ENCODE results near the gene GATB. TPM values are rescaled to one million over a fixed set of nuclear protein-coding genes. Genes with fewer than 3 reads are reported as not detected.
A peak's percentile ranks its signal among the peaks of the same experiment; 100 is the strongest.

The GATB gene
- total and polyA plus RNA-seq, 2 experiments from 2014 or later: 19.4 to 20.1 TPM

- Histone ChIP-seq H3K4me1 (ENCODE audit: insufficient read depth) (peaks cover 13% of the 10 kb centered on the region), H3K27me3 (no peaks in the 10 kb centered on the region), H3K9me2 (replicated peaks; ENCODE audit: insufficient read depth) (no peaks in the 10 kb centered on the region), H2AFZ (no peak overlapping the region), H3K36me3 (replicated peaks; ENCODE audit: insufficient read depth, low read depth) (no peaks in the 10 kb centered on the region), H3K4me2 (peak overlapping the region; percentile 31), H3K27ac (peak overlapping the region; percentile 73), H3K9me3 (ENCODE audit: low read depth) (no peaks in the 10 kb centered on the region), H4K20me1 (ENCODE audit: insufficient read depth, poor library complexity, severe bottlenecking) (no peaks in the 10 kb centered on the region), H3K4me3 (no peak overlapping the region), H3K79me2 (no peaks in the 10 kb centered on the region)
- 82% methylated on average over 5 of the region's 5 CpGs for WGBS (ENCODE audit: low lambda C conversion rate, missing lambda C conversion rate)
- DNase-seq (ENCODE audit: low spot score): no peak
- no peak for TF ChIP-seq EZH2 (IDR thresholded peaks at IDR 0.05; ENCODE audit: borderline replicate concordance)
Measured at GRCh38 chr4:151785484-151786157, 24.8 kb upstream of the GATB start.

DNA sequence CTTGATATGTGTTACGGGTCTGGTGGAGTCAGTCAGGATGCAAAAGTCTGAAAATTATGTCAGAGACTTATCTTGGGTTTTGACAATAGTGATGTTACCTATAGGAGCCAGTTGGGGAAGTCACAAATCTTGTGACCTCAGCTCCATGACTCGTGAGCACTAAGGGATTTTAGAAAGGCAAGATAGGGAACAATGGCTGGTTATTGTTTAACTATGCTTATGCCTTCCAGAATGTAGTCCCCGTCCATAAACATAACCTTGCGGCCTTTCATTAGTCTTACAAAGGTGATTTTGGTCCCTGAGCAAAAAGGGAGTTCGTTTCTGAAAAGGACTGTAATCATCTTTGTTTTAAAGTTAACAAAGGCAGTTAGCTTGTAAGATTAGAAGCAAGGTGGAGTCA, 23.9 kb upstream of the GATB start:
- Histone ChIP-seq H3K36me3 (replicated peaks; ENCODE audit: insufficient read depth, low read depth) (no peaks in the 10 kb centered on the region), H3K27me3 (no peaks in the 10 kb centered on the region), H3K9me3 (ENCODE audit: low read depth) (no peaks in the 10 kb centered on the region), H3K27ac (peak overlapping the region; percentile 73), H3K79me2 (no peaks in the 10 kb centered on the region), H2AFZ (no peak overlapping the region), H3K9me2 (replicated peaks; ENCODE audit: insufficient read depth) (no peaks in the 10 kb centered on the region), H4K20me1 (ENCODE audit: insufficient read depth, poor library complexity, severe bottlenecking) (no peaks in the 10 kb centered on the region), H3K4me1 (ENCODE audit: insufficient read depth) (peaks cover 13% of the 10 kb centered on the region), H3K4me3 (no peak overlapping the region), H3K4me2 (peak overlapping the region; percentile 31)
- WGBS (ENCODE audit: low lambda C conversion rate, missing lambda C conversion rate): 45% methylated on average over 5 of the region's 5 CpGs
- no peak for DNase-seq (ENCODE audit: low spot score)
- TF ChIP-seq CTCF (IDR thresholded peaks at IDR 0.05; ENCODE audit: poor library complexity): no peak

DNA sequence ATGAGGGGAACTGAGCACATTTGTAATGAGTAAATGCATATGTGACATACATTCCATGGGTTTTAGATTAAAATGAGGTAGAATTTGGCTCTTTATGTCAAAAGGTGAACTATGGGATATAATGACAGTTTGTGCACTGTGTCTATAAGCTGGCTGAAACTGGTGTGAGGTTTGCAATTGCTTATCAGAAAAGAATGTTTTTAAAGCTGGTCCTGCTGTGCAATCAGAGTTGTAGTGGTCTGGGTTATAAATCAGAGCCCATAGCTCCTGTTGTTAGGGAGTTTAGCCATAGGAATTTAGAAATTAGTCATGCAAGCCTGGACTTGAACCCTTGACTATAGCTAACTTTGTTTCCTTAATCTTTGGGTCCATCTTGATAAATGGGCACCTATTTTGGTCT, 23.1 kb upstream of the GATB start:
- Histone ChIP-seq H4K20me1 (ENCODE audit: insufficient read depth, poor library complexity, severe bottlenecking) (no peaks in the 10 kb centered on the region), H3K9me2 (replicated peaks; ENCODE audit: insufficient read depth) (no peaks in the 10 kb centered on the region), H3K9me3 (ENCODE audit: low read depth) (no peaks in the 10 kb centered on the region), H3K4me2 (no peak overlapping the region), H3K79me2 (no peaks in the 10 kb centered on the region), H3K36me3 (replicated peaks; ENCODE audit: insufficient read depth, low read depth) (no peaks in the 10 kb centered on the region), H3K27ac (peak overlapping the region; percentile 73), H3K27me3 (no peaks in the 10 kb centered on the region), H3K4me3 (no peak overlapping the region), H2AFZ (no peak overlapping the region), H3K4me1 (ENCODE audit: insufficient read depth) (peaks cover 13% of the 10 kb centered on the region)
- no peak for DNase-seq (ENCODE audit: low spot score)
- TF ChIP-seq EZH2 (IDR thresholded peaks at IDR 0.05; ENCODE audit: borderline replicate concordance) (no peak), EZH2phosphoT487 (IDR thresholded peaks at IDR 0.05; ENCODE audit: low read depth, severe bottlenecking, unreplicated experiment) (no peak), CTCF (IDR thresholded peaks at IDR 0.05; ENCODE audit: poor library complexity) (no peak)

- H3K4me1 ChIP-seq (ENCODE audit: insufficient read depth): peaks cover 13% of the 10 kb centered on the region
- H3K27ac ChIP-seq: no peak overlapping the region
- H3K79me2 ChIP-seq: no peaks in the 10 kb centered on the region
- H3K36me3 ChIP-seq (replicated peaks; ENCODE audit: insufficient read depth, low read depth): no peaks in the 10 kb centered on the region
- H2AFZ ChIP-seq: no peak overlapping the region
- no peaks in the 10 kb centered on the region for H4K20me1 ChIP-seq (ENCODE audit: insufficient read depth, poor library complexity, severe bottlenecking)
- WGBS (ENCODE audit: low lambda C conversion rate, missing lambda C conversion rate): 100% methylated on average over 1 of the region's 1 CpG
- no peak for DNase-seq (ENCODE audit: low spot score)
- no peaks in the 10 kb centered on the region for H3K27me3 ChIP-seq
- H3K4me3 ChIP-seq: no peak overlapping the region
- no peak for TF ChIP-seq EZH2phosphoT487 (IDR thresholded peaks at IDR 0.05; ENCODE audit: low read depth, severe bottlenecking, unreplicated experiment)
- no peak for TF ChIP-seq CTCF (IDR thresholded peaks at IDR 0.05; ENCODE audit: poor library complexity)
- TF ChIP-seq EZH2 (IDR thresholded peaks at IDR 0.05; ENCODE audit: borderline replicate concordance): no peak
- no peak overlapping the region for H3K4me2 ChIP-seq
- H3K9me3 ChIP-seq (ENCODE audit: low read depth): no peaks in the 10 kb centered on the region
- H3K9me2 ChIP-seq (replicated peaks; ENCODE audit: insufficient read depth): no peaks in the 10 kb centered on the region
Measured at GRCh38 chr4:151782296-151782695, 21.5 kb upstream of the GATB start.

Measured in hepatocyte (in vitro differentiated cells).